Fibroblast of lung (primary cell): ENCODE measurements around the gene KCNQ1OT1. TPM values are rescaled to one million over a fixed set of nuclear protein-coding genes. Genes with fewer than 3 reads are reported as not detected.

Experiments
- DNase-seq, 2 donors: peaks; one replicate each; pipeline versions ENCODE4 v3.0.0 to v3.0.0-alpha.2; 2010; ENCODE audit warnings: low read depth in 2 of 2
- H2AFZ ChIP-seq: 2 replicates; pipeline ENCODE4 v1.5.1; 2012; ENCODE audit warnings: low read length, control low read depth, inconsistent platforms
- H3K27ac ChIP-seq: 2 replicates; pipeline ENCODE4 v1.5.1; 2011; ENCODE audit warnings: low read length, control low read depth; ENCODE audit not compliant: insufficient read depth
- H3K27me3 ChIP-seq: 2 replicates; pipeline ENCODE4 v1.5.1; 2011; ENCODE audit warnings: mild to moderate bottlenecking, low read length; ENCODE audit not compliant: control insufficient read depth, insufficient read depth
- H3K36me3 ChIP-seq: 2 replicates; pipeline ENCODE4 v1.5.1; 2011; ENCODE audit warnings: low read length; ENCODE audit not compliant: control insufficient read depth, insufficient read depth
- H3K4me1 ChIP-seq: 2 replicates; pipeline ENCODE4 v1.5.1; 2011; ENCODE audit warnings: low read length; ENCODE audit not compliant: control insufficient read depth, insufficient read depth; ENCODE audit errors: extremely low read depth
- H3K4me2 ChIP-seq: 2 replicates; pipeline ENCODE4 v1.5.1; 2011; ENCODE audit warnings: low read length, control low read depth; ENCODE audit not compliant: insufficient read depth; ENCODE audit errors: extremely low read depth
- H3K4me3 ChIP-seq, 4 experiments: fragments of 200-600 bp in 1 of 4; sonication (generic) in 1 of 4; replicated peaks in 1 of 4; 2 replicates each; pipeline ENCODE4 v1.5.1; 2011 to 2016; ENCODE audit warnings: low read length in 4 of 4, low read depth in 3 of 4, mild to moderate bottlenecking in 3 of 4, control low read depth in 2 of 4, inconsistent platforms in 1 of 4, mixed read lengths in 1 of 4; ENCODE audit not compliant: insufficient read depth in 1 of 4; ENCODE audit errors: control extremely low read depth in 1 of 4
- H3K79me2 ChIP-seq: 2 replicates; pipeline ENCODE4 v1.5.1; 2012; ENCODE audit warnings: mild to moderate bottlenecking, low read length, inconsistent platforms; ENCODE audit not compliant: control insufficient read depth, insufficient read depth
- H3K9ac ChIP-seq: 2 replicates; pipeline ENCODE4 v1.5.1; 2011; ENCODE audit warnings: mild to moderate bottlenecking, low read length, control low read depth; ENCODE audit not compliant: insufficient read depth
- H3K9me3 ChIP-seq: 2 replicates; pipeline ENCODE4 v1.5.1; 2012; ENCODE audit warnings: low read depth, low read length; ENCODE audit not compliant: control insufficient read depth, insufficient read depth
- H4K20me1 ChIP-seq: 2 replicates; pipeline ENCODE4 v1.5.1; 2011; ENCODE audit warnings: low read length; ENCODE audit not compliant: control insufficient read depth, insufficient read depth; ENCODE audit errors: extremely low read depth
- EZH2 ChIP-seq: IDR thresholded peaks from 2 replicates; pipeline ENCODE4 v1.5.1; 2012; ENCODE audit warnings: low read length, control low read depth, mild to moderate bottlenecking; ENCODE audit errors: missing control alignments
- polyA plus RNA-seq, 2 donors: library from polyadenylated mRNA; depleted of rRNA in 1 of 2; stranded (reverse) in 1 of 2; unstranded in 1 of 2; fragments of >200 nt; gene quantifications; 2 replicates each; pipeline ENCODE4 v1.2.1, GENCODE V29; 2011 to 2012; ENCODE audit warnings: missing spikeins in 1 of 2
- total RNA-seq: library from RNA; depleted of rRNA; stranded (reverse); fragments of >200 nt; gene quantifications from 2 replicates; pipeline ENCODE4 v1.2.1, GENCODE V29; 2014
- TF ChIP-seq, protein P1 (sequence below), 2 donors: IDR thresholded peaks in 1 of 2; conservative IDR thresholded peaks in 1 of 2; 1 replicate in 1 of 2; 2 replicates in 1 of 2; pipeline ENCODE4 v1.5.1; 2011 to 2012; ENCODE audit warnings: low read length in 2 of 2, control low read depth in 1 of 2, inconsistent platforms in 1 of 2, low read depth in 1 of 2, mild to moderate bottlenecking in 1 of 2

Gene KCNQ1OT1
- total and polyA plus RNA-seq, 2 donors (not counting 1 experiment from before 2014, with no cell fraction given), result 0.11 to 1.8 TPM

GRCh38 chr11:2728663-2729332 lies 29.0 kb upstream of the KCNQ1OT1 start:
- no peaks in the 10 kb centered on the region for H3K36me3 ChIP-seq
- H3K9me3 ChIP-seq, result no peaks in the 10 kb centered on the region
- H3K4me2 ChIP-seq, result no peak overlapping the region
- H4K20me1 ChIP-seq, result no peaks in the 10 kb centered on the region
- TF ChIP-seq, protein P1, sequence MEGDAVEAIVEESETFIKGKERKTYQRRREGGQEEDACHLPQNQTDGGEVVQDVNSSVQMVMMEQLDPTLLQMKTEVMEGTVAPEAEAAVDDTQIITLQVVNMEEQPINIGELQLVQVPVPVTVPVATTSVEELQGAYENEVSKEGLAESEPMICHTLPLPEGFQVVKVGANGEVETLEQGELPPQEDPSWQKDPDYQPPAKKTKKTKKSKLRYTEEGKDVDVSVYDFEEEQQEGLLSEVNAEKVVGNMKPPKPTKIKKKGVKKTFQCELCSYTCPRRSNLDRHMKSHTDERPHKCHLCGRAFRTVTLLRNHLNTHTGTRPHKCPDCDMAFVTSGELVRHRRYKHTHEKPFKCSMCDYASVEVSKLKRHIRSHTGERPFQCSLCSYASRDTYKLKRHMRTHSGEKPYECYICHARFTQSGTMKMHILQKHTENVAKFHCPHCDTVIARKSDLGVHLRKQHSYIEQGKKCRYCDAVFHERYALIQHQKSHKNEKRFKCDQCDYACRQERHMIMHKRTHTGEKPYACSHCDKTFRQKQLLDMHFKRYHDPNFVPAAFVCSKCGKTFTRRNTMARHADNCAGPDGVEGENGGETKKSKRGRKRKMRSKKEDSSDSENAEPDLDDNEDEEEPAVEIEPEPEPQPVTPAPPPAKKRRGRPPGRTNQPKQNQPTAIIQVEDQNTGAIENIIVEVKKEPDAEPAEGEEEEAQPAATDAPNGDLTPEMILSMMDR (conservative IDR thresholded peaks at IDR 0.05 in 1 of 2, IDR thresholded peaks at IDR 0.05 in 1 of 2; ENCODE audit: low read depth in 1 of 2, low read length in 2 of 2), result no peak
- no peak for TF ChIP-seq EZH2
- no peak overlapping the region for H3K9ac ChIP-seq
- no peak overlapping the region for H3K27ac ChIP-seq
- H3K27me3 ChIP-seq, result peaks cover 9% of the 10 kb centered on the region
- no peaks in the 10 kb centered on the region for H3K79me2 ChIP-seq
- H3K4me1 ChIP-seq, result no peaks in the 10 kb centered on the region
- H2AFZ ChIP-seq, result no peak overlapping the region
- H3K4me3 ChIP-seq, result no peak overlapping the region
- DNase-seq, result no peak

DNA sequence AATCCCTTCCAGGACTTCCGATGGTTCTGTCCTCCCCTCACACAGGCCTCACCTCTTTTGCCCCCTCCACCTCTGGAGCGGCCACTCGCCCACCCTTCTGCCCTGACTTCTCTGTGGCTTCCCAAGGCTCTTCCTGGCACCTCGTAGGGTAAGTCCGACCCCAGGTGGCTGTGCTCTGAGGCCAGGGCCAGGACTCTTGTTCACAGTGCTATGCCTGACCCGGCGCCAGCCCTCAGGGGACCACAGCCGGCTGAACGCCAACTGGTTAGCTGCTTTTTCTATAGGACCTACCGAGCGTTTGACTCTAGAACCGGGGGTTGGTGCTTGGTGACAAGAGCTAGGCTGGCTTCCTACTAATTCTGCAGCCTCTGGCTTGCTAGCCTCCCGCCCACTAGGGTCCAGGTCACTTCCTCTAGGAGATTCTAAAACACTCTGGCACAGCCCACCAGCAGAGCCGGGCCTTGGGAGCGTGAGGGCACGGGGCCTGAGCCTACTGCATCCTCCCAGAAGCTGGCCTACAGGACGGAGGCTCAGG lies 28.4 kb upstream of the KCNQ1OT1 start:
- H3K79me2 ChIP-seq, result no peaks in the 10 kb centered on the region
- H3K4me3 ChIP-seq, result no peak overlapping the region
- TF ChIP-seq, protein P1 (conservative IDR thresholded peaks at IDR 0.05 in 1 of 2, IDR thresholded peaks at IDR 0.05 in 1 of 2; ENCODE audit: low read depth in 1 of 2, low read length in 2 of 2), result no peak
- TF ChIP-seq EZH2, result no peak
- no peaks in the 10 kb centered on the region for H3K36me3 ChIP-seq
- no peaks in the 10 kb centered on the region for H4K20me1 ChIP-seq
- H3K4me1 ChIP-seq, result no peaks in the 10 kb centered on the region
- no peak overlapping the region for H3K9ac ChIP-seq
- H2AFZ ChIP-seq, result no peak overlapping the region
- peaks cover 9% of the 10 kb centered on the region for H3K27me3 ChIP-seq
- H3K9me3 ChIP-seq, result no peaks in the 10 kb centered on the region
- H3K4me2 ChIP-seq, result no peak overlapping the region
- no peak for DNase-seq
- no peak overlapping the region for H3K27ac ChIP-seq

DNA sequence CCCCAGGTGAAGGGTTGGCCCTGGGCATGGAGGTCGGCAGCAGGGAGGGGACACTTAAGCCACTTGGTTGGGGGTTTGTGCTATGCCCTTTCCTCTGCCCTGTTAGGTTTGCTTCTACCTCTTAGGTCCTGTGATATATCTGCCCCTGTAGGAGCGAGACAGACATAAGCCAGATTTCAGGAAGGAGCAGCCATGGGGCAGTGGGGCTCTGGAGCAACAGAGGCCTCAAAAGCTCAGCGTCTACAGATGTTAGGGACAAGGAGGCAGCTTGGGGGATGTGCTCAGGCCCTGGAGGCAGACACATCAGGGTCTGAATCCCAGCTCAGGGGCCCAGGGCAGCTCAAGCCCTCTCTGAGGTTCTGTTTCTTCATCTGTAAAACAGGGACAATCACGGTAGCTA lies 27.2 kb upstream of the KCNQ1OT1 start:
- H3K27ac ChIP-seq, result no peak overlapping the region
- peak in 1 of 2 donors; percentile 25 for DNase-seq
- no peaks in the 10 kb centered on the region for H3K79me2 ChIP-seq

More for the DNA sequence above, 27.2 kb upstream of the KCNQ1OT1 start:
- H4K20me1 ChIP-seq, result no peaks in the 10 kb centered on the region
- no peaks in the 10 kb centered on the region for H3K4me1 ChIP-seq
- H3K36me3 ChIP-seq, result no peaks in the 10 kb centered on the region
- H3K27me3 ChIP-seq, result peaks cover 9% of the 10 kb centered on the region
- TF ChIP-seq EZH2, result no peak
- TF ChIP-seq, protein P1 (conservative IDR thresholded peaks at IDR 0.05 in 1 of 2, IDR thresholded peaks at IDR 0.05 in 1 of 2; ENCODE audit: low read depth in 1 of 2, low read length in 2 of 2), result no peak
- no peaks in the 10 kb centered on the region for H3K9me3 ChIP-seq
- no peak overlapping the region for H2AFZ ChIP-seq
- no peak overlapping the region for H3K4me3 ChIP-seq
- H3K9ac ChIP-seq, result no peak overlapping the region
- H3K4me2 ChIP-seq, result no peak overlapping the region
